GM19035 (cell line): ENCODE results near the gene RCAN2.

Source experiments
- ATAC-seq: cut with Tn5 transposase; IDR thresholded peaks from one replicate; pipeline ENCODE4 v1.9.1; 2021; ENCODE audit not compliant: unreplicated experiment

Gene RCAN2

GRCh38 chr6:46296586-46296985, 194.7 kb downstream of the RCAN2 start:
- ATAC-seq, result no peak

DNA sequence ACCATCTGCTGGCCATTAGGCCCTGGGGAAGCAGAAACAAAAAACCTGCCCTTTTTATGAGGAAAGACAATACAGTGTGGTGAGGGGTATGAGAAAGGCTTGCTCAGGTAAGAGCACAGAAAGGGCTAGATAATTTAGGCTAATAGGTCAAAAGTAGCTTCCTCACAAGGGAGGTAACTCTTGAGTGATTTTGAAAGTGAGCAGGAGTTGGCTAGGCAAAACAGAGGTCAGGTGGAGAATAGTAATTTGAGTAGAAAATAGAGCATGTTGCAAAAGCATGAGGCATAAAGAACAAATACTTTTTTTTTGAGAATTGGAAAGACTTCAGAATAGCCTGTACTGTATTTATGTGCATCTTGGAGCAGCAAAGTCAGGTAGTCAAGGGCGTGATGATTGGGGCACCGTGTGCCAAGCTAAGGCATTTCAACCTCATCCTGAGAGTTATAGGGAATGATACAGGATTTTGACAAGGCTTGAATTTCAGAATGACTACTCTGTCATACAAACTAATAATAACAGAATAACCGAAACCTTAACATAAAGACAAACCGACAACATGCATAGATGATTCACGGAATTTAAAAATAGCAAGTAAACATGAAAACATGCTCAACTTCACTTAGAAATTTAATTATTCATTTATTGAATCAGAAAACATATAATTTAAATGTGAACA, 197.5 kb downstream of the RCAN2 start:
- ATAC-seq, result peak; percentile 91

DNA sequence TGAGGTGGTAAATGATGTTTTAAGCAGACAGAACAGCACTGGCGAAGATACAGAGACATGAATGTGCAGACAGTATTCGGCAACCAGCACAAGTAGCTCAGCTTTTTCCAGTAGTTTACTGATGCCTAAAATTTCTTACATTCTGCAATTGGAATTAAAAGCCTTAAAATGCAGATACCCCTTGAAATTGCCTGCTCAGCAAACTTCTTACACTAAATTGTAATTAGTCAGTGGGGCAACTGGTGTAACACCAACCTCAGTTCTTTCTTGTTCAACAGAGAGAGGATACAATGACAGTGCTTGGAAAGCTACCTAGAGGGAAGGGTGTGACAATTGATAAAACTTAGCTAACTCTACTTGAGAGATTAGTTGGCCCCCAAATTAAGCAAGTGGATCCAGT, 199.4 kb downstream of the RCAN2 start:
- ATAC-seq, result no peak

DNA sequence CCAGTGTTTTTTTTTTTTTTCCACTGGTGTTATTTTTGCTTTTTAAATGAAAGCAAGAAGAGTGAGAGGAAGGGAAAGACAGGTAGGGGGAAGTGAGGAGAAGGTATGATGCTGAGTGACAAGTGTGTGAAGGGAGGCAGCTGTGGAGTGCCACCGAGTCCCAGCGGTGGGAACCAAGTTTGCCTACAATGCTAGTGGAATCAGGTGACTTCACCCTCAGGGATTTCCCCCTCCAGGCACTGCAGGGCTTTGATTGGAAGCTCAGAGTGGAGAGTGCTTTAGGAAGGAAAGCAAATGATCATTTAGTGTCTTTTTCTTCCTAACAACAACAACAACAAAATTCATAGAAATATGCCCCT, 200.0 kb downstream of the RCAN2 start:
- no peak for ATAC-seq

GRCh38 chr6:46290421-46291274, 200.6 kb downstream of the RCAN2 start:
- no peak for ATAC-seq

- ATAC-seq, result no peak
These were observed 201.4 kb downstream of the RCAN2 start for GRCh38 chr6:46289898-46290297.

GRCh38 chr6:46288835-46289234, 202.4 kb downstream of the RCAN2 start:
- no peak for ATAC-seq

DNA sequence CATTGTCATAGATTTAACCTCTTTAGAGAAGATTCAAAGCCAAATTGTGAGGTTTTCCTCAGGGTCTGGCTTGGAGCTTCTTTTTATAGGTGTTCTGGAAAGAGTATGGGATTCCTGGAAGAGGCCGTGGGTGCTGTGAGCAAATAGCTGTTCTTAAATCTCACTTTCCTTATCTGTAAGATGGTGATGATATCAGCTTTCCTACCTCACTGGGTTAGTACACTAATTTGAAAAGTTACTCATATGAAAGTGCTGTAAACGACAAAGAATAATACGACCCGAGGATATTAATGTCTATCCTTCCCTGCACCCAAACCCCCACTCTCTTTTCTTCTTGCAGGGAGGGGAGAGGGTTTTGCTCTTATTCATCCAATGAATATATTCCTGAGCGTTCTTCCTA, 203.6 kb downstream of the RCAN2 start:
- ATAC-seq, result no peak

- no peak for ATAC-seq
These were observed 204.2 kb downstream of the RCAN2 start for GRCh38 chr6:46287043-46287442.

GRCh38 chr6:46284475-46284874, 206.8 kb downstream of the RCAN2 start:
- no peak for ATAC-seq

- ATAC-seq, result no peak
These were observed 210.1 kb downstream of the RCAN2 start for GRCh38 chr6:46281110-46281509.

DNA sequence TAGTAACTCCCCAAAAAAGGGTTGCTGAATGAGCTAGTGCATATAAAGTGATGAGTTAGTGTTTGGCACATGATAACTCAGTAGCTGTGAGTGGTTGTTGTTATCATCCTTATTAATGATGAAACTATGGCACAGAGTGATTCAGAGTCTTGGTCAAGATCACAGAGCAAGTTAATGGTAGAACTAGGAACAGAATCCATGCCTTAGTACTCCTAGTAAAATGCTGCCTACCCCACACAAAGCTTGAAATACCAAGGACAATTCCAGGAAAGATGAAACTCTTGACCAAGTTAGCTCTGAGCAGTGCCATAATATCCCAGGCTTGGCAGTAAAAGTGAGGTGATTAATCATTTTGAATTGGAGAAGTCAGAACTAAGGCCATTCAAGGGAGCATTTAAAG, 211.4 kb downstream of the RCAN2 start:
- ATAC-seq, result no peak

DNA sequence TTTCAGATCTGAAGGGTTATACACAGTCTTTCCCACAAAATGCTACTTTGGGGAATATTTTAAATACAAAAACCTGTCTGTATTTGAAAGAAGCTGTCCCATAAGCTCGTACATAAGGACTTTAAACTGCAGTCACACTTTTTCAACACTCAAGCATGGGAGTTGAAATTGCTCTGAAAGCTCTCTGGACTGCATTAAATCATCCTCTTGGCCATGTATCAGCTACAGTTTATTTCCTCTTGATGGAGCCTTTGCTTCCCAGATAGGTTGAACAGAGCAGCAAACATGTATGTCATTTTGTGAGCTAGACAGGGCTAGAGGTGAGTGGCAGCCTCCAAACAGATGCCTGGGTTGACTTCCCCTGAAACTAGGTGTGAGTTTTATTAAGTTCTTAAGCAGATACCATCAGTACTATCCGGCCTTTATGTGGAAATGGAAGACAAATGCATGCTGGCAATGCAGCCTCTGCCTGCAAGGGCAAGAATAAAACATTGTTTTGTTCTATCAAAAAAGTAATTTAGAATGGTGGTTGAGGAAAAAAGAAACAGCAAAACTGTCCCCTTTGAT, 214.6 kb downstream of the RCAN2 start:
- ATAC-seq, result no peak

GRCh38 chr6:46274502-46274901, 216.7 kb downstream of the RCAN2 start:
- no peak for ATAC-seq

GRCh38 chr6:46273911-46274310, 217.3 kb downstream of the RCAN2 start:
- ATAC-seq, result no peak

DNA sequence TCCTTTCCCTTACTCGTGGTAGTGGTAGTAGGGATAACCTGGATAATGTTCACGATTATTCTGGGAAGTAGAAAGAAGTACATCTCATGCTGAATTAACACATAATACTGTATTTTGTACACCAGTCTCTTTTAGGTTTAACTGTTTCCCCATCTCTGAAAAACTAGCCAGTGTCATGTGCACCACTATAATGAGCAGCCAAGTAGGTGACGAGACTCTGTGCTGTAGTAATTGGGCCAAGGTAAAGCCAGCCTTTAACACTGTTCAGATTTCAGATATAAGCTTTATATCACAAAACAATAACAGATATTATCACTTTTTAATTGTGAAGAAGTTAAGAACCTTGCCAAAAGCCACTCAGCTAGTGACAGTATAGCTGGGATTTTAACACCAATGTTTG, 219.5 kb downstream of the RCAN2 start:
- no peak for ATAC-seq

DNA sequence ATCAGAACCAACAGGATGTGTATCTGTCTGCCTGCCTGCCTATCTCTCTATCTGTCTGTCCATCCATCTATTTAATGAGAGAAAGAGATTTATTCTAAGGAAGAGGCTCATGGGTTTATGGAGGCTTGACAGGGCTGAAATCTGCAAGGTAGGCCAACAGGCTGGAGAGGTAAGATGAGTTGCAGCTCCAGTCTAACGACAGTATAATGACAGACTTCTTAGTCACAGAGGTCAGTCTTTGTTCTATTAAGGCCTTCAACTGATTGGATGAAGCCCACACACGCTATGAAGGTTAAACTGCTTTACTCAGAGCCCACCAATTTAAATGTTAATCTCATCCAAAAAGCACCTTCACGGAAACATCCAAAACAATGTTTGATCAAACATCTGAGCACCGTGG, 220.1 kb downstream of the RCAN2 start:
- no peak for ATAC-seq

DNA sequence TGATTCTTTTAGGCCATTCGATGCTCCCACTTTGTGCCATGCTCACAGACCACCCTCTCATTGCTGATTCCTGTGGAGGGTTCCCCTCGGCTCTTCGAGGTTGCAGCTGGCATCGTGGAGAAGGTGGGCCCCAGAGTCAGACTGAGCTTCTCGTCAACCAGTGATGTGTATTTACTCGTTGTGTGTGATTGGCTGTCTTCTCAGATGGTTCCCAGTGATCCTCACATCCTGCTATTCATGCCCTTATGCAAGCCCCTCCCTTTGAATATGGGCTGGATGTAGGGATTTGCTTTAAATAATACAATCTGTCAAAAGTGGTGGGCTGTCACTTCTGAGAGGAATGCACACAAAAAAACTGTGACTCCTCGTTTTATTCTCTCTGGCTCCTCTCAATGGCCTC, 220.9 kb downstream of the RCAN2 start:
- ATAC-seq, result no peak

- ATAC-seq, result no peak
These were observed 221.6 kb downstream of the RCAN2 start for GRCh38 chr6:46269447-46270229.

- ATAC-seq, result no peak
These were observed 223.7 kb downstream of the RCAN2 start for GRCh38 chr6:46267515-46267914.

GRCh38 chr6:46265373-46265772, 225.9 kb downstream of the RCAN2 start:
- ATAC-seq, result no peak

DNA sequence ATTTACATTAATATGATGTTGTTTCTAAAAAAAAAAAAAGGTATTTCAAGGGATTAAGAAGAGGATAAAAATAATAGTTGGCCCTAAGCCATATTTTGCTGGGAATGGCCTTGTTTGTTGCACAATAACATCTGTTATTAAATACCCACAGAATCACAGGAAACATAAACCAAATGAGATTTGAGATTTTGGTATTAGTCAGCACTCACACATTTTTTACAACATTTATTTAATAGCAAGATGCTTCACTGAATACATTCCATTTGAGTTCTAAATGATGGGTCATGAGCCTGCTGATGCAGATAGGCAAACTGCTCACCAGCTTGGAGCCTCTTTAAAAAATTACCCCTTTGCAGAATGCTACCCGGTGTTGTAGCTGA, 227.6 kb downstream of the RCAN2 start:
- ATAC-seq, result no peak
